ENCODE results near the gene PCDHGC5.

PCDHGC5 gene

GRCh38 chr5:141514330-141515133 lies 25.7 kb downstream of the PCDHGC5 start:
- peak; percentile 55 for ATAC-seq
- TF ChIP-seq TOX (CRISPR knock-in tag; IDR thresholded peaks at IDR 0.05; ENCODE audit: borderline replicate concordance) = no peak
- TF ChIP-seq ZFP3 (CRISPR knock-in tag; IDR thresholded peaks at IDR 0.05) = 0 out of 2 replicates have a peak, but pooled peaks have one; percentile 8
- TF ChIP-seq, protein P1, sequence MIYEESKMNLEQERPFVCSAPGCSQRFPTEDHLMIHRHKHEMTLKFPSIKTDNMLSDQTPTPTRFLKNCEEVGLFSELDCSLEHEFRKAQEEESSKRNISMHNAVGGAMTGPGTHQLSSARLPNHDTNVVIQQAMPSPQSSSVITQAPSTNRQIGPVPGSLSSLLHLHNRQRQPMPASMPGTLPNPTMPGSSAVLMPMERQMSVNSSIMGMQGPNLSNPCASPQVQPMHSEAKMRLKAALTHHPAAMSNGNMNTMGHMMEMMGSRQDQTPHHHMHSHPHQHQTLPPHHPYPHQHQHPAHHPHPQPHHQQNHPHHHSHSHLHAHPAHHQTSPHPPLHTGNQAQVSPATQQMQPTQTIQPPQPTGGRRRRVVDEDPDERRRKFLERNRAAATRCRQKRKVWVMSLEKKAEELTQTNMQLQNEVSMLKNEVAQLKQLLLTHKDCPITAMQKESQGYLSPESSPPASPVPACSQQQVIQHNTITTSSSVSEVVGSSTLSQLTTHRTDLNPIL (CRISPR knock-in tag; IDR thresholded peaks at IDR 0.05; ENCODE audit: low read depth) = no peak
- TF ChIP-seq, protein P2, sequence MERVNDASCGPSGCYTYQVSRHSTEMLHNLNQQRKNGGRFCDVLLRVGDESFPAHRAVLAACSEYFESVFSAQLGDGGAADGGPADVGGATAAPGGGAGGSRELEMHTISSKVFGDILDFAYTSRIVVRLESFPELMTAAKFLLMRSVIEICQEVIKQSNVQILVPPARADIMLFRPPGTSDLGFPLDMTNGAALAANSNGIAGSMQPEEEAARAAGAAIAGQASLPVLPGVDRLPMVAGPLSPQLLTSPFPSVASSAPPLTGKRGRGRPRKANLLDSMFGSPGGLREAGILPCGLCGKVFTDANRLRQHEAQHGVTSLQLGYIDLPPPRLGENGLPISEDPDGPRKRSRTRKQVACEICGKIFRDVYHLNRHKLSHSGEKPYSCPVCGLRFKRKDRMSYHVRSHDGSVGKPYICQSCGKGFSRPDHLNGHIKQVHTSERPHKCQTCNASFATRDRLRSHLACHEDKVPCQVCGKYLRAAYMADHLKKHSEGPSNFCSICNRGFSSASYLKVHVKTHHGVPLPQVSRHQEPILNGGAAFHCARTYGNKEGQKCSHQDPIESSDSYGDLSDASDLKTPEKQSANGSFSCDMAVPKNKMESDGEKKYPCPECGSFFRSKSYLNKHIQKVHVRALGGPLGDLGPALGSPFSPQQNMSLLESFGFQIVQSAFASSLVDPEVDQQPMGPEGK (CRISPR knock-in tag; IDR thresholded peaks at IDR 0.05; ENCODE audit: borderline replicate concordance) = no peak
- no peak for TF ChIP-seq SNAI2 (CRISPR knock-in tag; IDR thresholded peaks at IDR 0.05)

GRCh38 chr5:141515141-141515540 lies 26.3 kb downstream of the PCDHGC5 start:
- TF ChIP-seq RARB (CRISPR knock-in tag; IDR thresholded peaks at IDR 0.05) (no peak), TOX (CRISPR knock-in tag; IDR thresholded peaks at IDR 0.05; ENCODE audit: borderline replicate concordance) (no peak), ARNTL (CRISPR knock-in tag; IDR thresholded peaks at IDR 0.05; ENCODE audit: borderline replicate concordance, low read depth) (no peak), ZFP3 (CRISPR knock-in tag; IDR thresholded peaks at IDR 0.05) (no peak), ZNF565 (CRISPR knock-in tag; conservative IDR thresholded peaks at IDR 0.05; ENCODE audit: low read depth) (no peak), GLIS3 (CRISPR knock-in tag; IDR thresholded peaks at IDR 0.05) (no peak)
- TF ChIP-seq, protein P3, sequence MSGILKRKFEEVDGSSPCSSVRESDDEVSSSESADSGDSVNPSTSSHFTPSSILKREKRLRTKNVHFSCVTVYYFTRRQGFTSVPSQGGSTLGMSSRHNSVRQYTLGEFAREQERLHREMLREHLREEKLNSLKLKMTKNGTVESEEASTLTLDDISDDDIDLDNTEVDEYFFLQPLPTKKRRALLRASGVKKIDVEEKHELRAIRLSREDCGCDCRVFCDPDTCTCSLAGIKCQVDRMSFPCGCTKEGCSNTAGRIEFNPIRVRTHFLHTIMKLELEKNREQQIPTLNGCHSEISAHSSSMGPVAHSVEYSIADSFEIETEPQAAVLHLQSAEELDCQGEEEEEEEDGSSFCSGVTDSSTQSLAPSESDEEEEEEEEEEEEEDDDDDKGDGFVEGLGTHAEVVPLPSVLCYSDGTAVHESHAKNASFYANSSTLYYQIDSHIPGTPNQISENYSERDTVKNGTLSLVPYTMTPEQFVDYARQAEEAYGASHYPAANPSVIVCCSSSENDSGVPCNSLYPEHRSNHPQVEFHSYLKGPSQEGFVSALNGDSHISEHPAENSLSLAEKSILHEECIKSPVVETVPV (CRISPR knock-in tag; IDR thresholded peaks at IDR 0.05) = no peak
- TF ChIP-seq, protein P2 (CRISPR knock-in tag; IDR thresholded peaks at IDR 0.05; ENCODE audit: borderline replicate concordance) = no peak
- no peak for ATAC-seq

- TF ChIP-seq, protein P1 (CRISPR knock-in tag; IDR thresholded peaks at IDR 0.05; ENCODE audit: low read depth) = no peak
- TF ChIP-seq RARB (CRISPR knock-in tag; IDR thresholded peaks at IDR 0.05) = no peak
- no peak for TF ChIP-seq ARNTL (CRISPR knock-in tag; IDR thresholded peaks at IDR 0.05; ENCODE audit: borderline replicate concordance, low read depth)
- TF ChIP-seq, protein P3 (CRISPR knock-in tag; IDR thresholded peaks at IDR 0.05) = no peak
- ATAC-seq = no peak
These were observed 27.2 kb downstream of the PCDHGC5 start for GRCh38 chr5:141515946-141516671.

DNA sequence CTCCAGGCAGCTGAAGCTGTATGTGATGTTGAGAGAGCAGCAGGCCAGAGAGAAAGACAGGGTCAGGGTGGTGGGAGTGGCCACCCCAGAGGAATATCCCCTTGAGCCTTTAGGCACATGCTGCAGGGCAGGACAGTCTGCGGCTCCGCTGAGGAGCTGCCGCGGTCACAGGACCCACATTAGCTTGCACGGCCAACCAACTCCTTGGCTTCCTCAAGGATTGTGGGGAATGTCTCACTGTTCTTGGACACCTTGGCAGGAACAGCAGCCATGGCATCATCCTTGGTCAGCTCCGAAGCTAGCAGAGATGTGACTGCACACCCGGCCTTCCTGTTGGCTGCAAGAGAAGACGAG lies 27.8 kb downstream of the PCDHGC5 start:
- ATAC-seq = no peak
- TF ChIP-seq OSR1 (CRISPR knock-in tag; IDR thresholded peaks at IDR 0.05) = no peak
- no peak for TF ChIP-seq ESRRG (CRISPR knock-in tag; IDR thresholded peaks at IDR 0.05)
- TF ChIP-seq, protein P1 (CRISPR knock-in tag; IDR thresholded peaks at IDR 0.05; ENCODE audit: low read depth) = no peak

Data from SK-N-SH treated with all-trans-retinoic acid at 6 μM for 48 hours (cell line).